Lung (tissue), 12 donors: Measurements from ENCODE around the gene SMAD2. TPM values are rescaled to one million over a fixed set of nuclear protein-coding genes. Genes with fewer than 3 reads are reported as not detected.

Experiments
- ATAC-seq: fragments of 200-7000 bp; cut with Tn5 transposase; one replicate; pipeline ENCODE4 v1.9.1; 2020; ENCODE audit warnings: moderate number of reproducible peaks; ENCODE audit not compliant: insufficient read depth, low FRiP score
- DNase-seq, 3 donors: peaks; one replicate each; pipeline ENCODE4 v3.0.0-alpha.2; 2013 to 2017
- H3K27ac ChIP-seq, 2 donors: one replicate each; pipeline ENCODE4 v1.5.1; 2013; ENCODE audit warnings: mild to moderate bottlenecking in 2 of 2, moderate library complexity in 2 of 2, control low read depth in 1 of 2, inconsistent platforms in 1 of 2, low read depth in 1 of 2, low read length in 1 of 2
- H3K27me3 ChIP-seq, 3 donors: one replicate each; pipeline ENCODE4 v1.5.1; 2013; ENCODE audit warnings: low read length in 2 of 3; ENCODE audit not compliant: control insufficient read depth in 3 of 3, insufficient read depth in 3 of 3
- H3K36me3 ChIP-seq, 4 donors: one replicate each; pipeline ENCODE4 v1.5.1; 2013; ENCODE audit warnings: low read length in 4 of 4, mild to moderate bottlenecking in 1 of 4, moderate library complexity in 1 of 4; ENCODE audit not compliant: control insufficient read depth in 4 of 4, insufficient read depth in 4 of 4
- H3K4me1 ChIP-seq, 5 donors: one replicate each; pipeline ENCODE4 v1.5.1; 2013; ENCODE audit warnings: low read length in 5 of 5, mild to moderate bottlenecking in 2 of 5, moderate library complexity in 1 of 5; ENCODE audit not compliant: control insufficient read depth in 5 of 5, insufficient read depth in 5 of 5
- H3K4me3 ChIP-seq: one replicate; pipeline ENCODE4 v1.5.1; 2013; ENCODE audit warnings: mild to moderate bottlenecking, control low read depth, moderate library complexity
- H3K9ac ChIP-seq, 2 donors: one replicate each; pipeline ENCODE4 v1.5.1; 2013; ENCODE audit warnings: low read length in 2 of 2, control low read depth in 1 of 2; ENCODE audit not compliant: insufficient read depth in 1 of 2
- H3K9me3 ChIP-seq, 4 donors: one replicate each; pipeline ENCODE4 v1.5.1; 2013; ENCODE audit warnings: low read length in 3 of 4, mild to moderate bottlenecking in 1 of 4, moderate library complexity in 1 of 4; ENCODE audit not compliant: control insufficient read depth in 4 of 4, insufficient read depth in 3 of 4
- CTCF ChIP-seq: IDR thresholded peaks from 2 replicates; pipeline ENCODE4 v1.5.1; 2012; ENCODE audit warnings: mild to moderate bottlenecking; ENCODE audit errors: control extremely low read depth, extremely low read depth
- WGBS, 2 donors: extraction: QIAGEN DNeasy Blood & Tissue Kit; methylation state at CpG; one replicate each; pipeline ENCODE4 v1.1.7; 2013; 5-methylcytosine and 5-hydroxymethylcytosine counted together
- polyA plus RNA-seq, 2 donors: library from polyadenylated mRNA; stranded (reverse); fragments of 200-250 nt; gene quantifications; one replicate each; pipeline ENCODE4 v1.2.1, GENCODE V29; 2013
- total RNA-seq, 2 donors: library from RNA; depleted of rRNA in 1 of 2; stranded (reverse); fragments of >200 nt in 1 of 2; gene quantifications; one replicate each; pipeline ENCODE4 v1.2.1, GENCODE V29; 2014 to 2021
- donor health status: control.
- donor health status: control.
- donor health status: Bipolar disorder and iron deficiency.
- donor health status: healthy.
- donor health status: DM: yes; HTN: yes; CAD: no.

SMAD2 gene
- total and polyA plus RNA-seq, 4 donors = 30.6 to 161 (median 90.2) TPM

- no peak overlapping the region for H3K9ac ChIP-seq
- H3K4me1 ChIP-seq = no peaks in the 10 kb centered on the region
- peaks cover 0 to 2% (median 0%) of the 10 kb centered on the region in 3 donors for H3K27me3 ChIP-seq
- ATAC-seq = no peak
- no peak overlapping the region for H3K27ac ChIP-seq
- H3K9me3 ChIP-seq = no peaks in the 10 kb centered on the region
- 90 to 98% methylated on average over 2 of the region's 2 CpGs for WGBS, 2 donors
- DNase-seq = no peak
- H3K4me3 ChIP-seq = no peak overlapping the region
- no peak for TF ChIP-seq CTCF
- no peaks in the 10 kb centered on the region for H3K36me3 ChIP-seq
Measured at GRCh38 chr18:47978141-47978540, 47.7 kb upstream of the SMAD2 start.

- Histone ChIP-seq H3K27me3 (peaks cover 0 to 2% (median 0%) of the 10 kb centered on the region in 3 donors), H3K9ac (no peak overlapping the region), H3K4me1 (no peaks in the 10 kb centered on the region), H3K9me3 (no peaks in the 10 kb centered on the region), H3K4me3 (no peak overlapping the region), H3K36me3 (no peaks in the 10 kb centered on the region), H3K27ac (no peak overlapping the region)
- DNase-seq (no peak), ATAC-seq (no peak)
- WGBS, 2 donors = 64 to 70% methylated on average over 4 of the region's 4 CpGs
- no peak for TF ChIP-seq CTCF
Measured at GRCh38 chr18:47975701-47976100, 45.2 kb upstream of the SMAD2 start.

- H3K9ac ChIP-seq = no peak overlapping the region
- no peak for TF ChIP-seq CTCF
- DNase-seq (no peak), ATAC-seq (no peak)
- no peaks in the 10 kb centered on the region for H3K4me1 ChIP-seq
- WGBS, 2 donors = 77 to 91% methylated on average over 5 of the region's 5 CpGs
- no peak overlapping the region for H3K4me3 ChIP-seq
- H3K36me3 ChIP-seq = no peaks in the 10 kb centered on the region
- H3K27me3 ChIP-seq = peaks cover 0 to 2% (median 0%) of the 10 kb centered on the region in 3 donors
- H3K9me3 ChIP-seq = no peaks in the 10 kb centered on the region
- no peak overlapping the region for H3K27ac ChIP-seq
Measured at GRCh38 chr18:47975105-47975504, 44.6 kb upstream of the SMAD2 start.
